Stimulated activated CD8-positive, alpha-beta memory T cell treated with anti-CD3 and anti-CD28 coated beads, Interleukin-12 subunit alpha, Interleukin-12 subunit beta, amount 100 ng/mL, for 24 hours (primary cell): ENCODE results near the gene RAI14.
"Not testable (repeated sequence)": the region's sequence is repeated elsewhere in the genome, so short reads cannot be mapped to it uniquely, and the experiment has no call there.

Experiments used
- DNase-seq: peaks from one replicate; pipeline ENCODE4 v3.0.0-alpha.2; 2020; ENCODE audit errors: extremely low read depth

Gene RAI14

DNA sequence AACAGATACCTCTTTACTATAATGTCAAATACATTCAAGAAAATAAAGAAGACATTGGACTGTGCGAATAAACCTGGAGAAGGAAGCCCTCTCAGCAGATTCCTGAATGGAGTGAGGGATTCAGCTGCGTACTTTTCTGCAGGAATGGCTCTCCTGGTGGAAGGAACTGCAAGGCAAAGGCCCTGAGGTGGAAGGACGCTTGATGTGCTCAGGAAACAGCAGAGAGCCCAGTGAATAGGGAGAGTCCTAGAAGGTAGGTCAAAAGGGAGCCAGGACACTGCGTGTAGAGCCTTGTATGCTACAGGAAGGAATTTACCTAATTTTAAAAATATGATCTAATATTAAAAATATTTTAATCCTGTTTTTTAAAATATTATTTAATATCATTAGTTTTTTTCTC, 114.4 kb downstream of the RAI14 start:
- no peak for DNase-seq

DNA sequence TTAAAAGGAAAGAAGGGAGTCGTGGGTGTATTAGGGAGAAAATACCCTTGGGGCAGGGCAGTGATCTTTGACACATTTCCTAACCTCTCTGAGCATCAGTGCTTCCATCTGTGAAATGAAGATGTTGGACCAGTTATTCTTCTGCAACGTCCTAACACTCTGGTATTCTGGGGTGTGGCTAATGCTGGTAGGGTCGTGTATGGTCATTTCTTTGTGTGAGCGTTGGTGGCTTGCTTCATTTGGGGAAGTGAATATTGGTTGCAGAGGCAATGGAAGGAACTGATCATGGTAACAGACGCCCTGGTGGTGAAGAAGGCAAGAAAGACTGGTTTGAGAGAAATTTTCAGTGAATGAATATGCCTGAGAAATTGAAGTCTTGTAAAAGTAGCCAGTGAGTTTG, 114.9 kb downstream of the RAI14 start:
- DNase-seq = no peak

DNA sequence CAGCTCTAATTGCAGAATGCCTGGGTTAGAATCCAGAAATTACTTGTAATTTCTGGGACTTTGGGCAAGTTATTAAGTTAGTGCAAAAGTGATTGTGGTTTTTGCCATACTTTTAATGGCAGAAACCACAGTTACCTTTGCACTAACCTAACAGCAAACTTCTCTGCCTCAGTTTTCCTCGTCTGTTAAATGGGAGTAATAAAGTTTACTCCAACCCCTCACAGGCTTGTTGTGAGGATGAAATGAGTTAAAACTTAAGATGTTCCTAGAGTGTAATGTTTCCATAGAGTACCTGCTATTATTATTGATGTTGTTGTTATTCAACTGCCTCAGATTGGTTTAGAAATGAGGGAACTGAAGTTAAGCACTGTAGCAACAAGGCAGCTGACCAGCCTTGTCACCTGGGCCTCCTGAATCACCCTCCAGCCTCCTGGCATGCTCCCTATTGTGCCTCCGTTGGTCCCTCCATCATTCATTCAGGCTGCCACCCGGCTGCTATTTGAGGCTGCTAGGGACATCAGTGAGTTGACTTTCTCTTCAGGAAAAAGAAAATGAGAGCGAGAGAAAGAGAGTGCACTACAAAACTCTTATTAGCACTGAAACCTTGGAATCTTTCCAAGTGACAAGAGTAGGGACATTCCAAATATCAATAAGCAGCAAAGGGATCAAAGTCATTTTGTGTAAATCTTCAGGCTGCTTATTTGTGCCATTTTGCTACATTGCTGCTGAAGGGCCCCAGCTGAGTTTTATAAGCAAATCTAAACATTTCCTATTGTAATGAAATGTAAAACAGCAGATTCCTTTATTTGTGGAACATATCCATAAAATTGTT, 116.4 kb downstream of the RAI14 start:
- DNase-seq = no peak

DNA sequence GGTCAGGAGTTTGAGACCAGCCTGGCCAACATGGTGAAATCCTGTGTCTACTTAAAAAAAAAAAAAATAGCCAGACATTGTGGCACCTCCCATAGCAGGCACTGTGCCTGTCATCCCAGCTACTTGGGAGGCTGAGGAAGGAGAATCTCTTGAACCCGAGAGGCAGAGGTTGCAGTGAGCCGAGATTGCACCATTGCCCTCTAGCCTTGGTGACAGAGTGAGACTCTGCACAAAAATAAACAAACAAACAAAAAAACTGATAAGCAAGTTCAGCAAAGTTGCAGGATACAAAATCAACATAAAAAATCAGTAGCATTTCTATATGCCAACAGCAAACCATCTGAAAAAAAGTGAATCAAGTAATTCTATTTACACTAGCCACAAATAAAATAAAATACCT, 118.0 kb downstream of the RAI14 start:
- DNase-seq = no peak

DNA sequence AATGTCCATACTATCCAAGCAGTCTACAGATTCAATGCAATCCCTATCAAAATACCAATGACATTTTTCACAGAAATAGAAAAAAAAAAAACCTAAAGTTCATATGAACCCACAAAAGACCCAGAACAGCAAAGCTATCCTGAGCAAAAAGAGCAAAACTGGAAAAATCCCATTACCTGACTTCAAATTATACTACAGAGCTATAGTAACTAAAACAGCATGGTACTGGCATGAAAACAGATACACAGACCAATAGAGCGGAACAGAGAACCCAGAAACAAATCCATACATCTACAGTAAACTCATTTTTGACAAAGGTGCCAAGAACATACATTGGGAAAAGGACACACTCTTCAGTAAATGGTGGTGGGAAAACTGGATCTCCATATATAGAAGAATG, 118.5 kb downstream of the RAI14 start:
- not testable (repeated sequence) for DNase-seq

DNA sequence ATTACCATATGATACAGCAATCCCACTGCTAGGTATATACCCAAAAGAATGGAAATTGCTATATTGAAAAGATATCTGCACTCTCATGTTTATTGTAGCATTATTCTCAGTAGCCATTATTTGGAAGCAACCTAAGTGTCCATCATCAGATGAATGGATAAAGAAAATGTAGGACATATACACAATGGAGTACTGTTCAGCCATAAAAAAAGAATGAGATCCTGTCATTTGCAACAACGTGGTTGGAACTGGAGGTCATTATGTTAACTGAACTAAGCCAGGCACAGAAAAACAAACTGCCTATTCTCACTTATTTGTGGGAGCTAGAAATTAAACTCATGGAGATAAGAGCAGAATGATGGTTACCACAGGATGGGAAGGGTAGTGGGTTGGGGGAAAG, 119.8 kb downstream of the RAI14 start:
- DNase-seq = no peak

DNA sequence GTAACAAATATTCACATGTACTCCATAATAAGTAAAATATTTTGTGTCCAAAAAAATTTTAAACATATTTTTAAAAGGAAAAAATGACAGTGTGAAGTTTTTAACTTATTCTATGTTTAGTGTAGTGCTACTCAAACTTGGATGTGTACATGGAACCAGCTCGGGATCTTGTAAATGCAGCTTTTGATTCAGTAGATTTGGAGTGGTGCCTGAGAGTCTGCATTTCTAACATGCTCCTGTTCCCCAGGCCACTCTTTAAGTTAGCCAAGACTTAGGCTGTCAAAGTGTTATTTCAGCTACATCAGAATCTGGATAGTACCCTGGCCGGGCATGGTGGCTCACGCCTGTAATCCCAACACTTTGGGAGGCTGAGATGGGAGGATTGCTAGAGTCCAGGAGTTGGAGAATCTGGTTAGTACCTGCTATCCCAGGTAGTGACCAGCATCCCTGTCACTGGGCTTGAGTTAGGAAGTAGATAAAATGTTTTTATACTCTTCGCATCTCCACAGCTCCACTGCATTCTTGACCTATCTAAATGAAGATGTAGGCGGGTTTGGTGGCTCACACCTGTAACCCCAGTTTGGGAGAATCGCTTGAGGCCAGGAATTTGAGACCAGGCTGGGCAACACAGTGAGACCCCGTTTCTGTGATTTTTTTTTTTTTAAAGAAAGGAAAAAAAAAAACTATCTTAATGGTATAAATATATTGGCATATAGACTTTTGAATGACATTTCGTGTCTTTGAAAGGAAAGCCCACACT, 122.1 kb downstream of the RAI14 start:
- DNase-seq = no peak

DNA sequence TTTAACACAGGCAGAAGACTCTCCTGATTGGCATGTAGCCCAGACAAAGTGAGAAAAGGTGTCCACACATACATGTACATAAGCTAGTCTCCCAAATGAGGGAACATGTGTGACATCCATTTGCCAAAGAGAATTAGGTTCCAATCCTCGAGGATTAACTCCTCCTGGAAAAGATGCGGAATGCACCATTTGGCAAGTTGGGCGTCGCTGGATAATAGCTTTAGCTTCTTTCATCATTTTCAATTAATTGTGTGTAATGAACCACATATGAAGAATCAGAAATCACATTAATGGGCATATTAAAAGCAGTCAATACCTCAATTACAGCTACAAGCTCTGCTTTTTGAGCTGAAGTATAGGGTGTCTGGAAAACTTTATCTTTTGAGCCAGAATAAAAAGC, 127.8 kb downstream of the RAI14 start:
- not testable (repeated sequence) for DNase-seq

DNA sequence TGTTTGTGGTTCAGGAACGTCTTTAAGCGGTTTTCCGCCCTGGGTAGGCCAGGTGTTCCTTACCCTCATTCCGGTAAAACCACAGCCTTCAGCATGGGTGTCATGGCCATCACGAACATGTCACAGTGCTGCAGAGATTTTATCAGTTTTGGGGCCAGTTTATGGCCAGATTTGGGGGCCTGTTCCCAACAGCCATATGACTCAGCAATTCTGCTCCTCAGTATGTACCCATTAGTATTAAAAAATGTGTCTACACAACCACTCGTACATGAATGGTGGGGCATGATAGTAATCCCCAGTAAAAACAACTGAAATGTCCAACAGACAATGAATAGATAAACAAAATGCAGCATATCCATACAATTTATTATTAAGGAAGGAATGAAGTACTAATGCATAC, 130.9 kb downstream of the RAI14 start:
- DNase-seq = no peak

DNA sequence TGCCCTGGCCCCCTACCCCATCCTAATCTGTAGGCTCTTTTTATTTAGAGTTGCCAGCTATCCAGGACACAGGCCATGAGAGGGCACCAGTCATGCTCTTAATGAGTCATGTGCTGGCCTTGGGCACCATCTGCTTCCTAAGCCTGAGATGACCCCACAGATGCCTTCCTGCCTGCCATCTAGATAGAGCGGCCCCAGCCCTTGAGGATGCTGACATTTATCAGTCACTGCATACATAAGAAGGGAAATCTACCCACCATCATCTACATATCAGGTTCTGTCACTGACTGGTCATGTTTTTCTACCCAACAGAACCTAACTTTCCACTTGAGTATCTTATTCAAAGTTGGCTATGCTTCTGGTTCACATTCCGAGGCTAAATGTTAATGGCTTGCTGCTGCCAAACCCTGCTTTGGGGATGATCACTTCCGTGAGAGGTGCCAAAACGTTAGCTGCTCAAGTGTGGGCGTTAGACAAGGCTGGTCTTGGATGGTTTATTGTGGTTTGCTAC, 132.9 kb downstream of the RAI14 start:
- DNase-seq = no peak

DNA sequence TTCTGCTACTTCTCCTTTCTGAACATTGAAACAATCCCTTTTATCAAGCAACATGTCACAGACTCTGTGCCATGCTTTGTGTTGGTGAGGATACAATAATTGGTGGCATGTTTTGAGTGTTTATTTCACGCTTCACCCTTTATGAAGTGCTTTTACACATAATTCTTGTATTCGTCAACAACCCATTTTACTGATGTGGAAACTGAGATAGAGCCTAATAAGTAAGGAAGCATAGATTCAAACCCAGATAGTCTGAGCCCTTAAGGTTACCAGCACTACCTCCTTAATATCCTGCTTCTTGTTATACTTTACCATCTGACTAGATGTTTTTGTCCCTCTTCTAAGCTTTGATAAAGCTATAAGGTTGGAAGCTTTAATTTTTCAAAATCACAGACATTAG, 133.5 kb downstream of the RAI14 start:
- no peak for DNase-seq

DNA sequence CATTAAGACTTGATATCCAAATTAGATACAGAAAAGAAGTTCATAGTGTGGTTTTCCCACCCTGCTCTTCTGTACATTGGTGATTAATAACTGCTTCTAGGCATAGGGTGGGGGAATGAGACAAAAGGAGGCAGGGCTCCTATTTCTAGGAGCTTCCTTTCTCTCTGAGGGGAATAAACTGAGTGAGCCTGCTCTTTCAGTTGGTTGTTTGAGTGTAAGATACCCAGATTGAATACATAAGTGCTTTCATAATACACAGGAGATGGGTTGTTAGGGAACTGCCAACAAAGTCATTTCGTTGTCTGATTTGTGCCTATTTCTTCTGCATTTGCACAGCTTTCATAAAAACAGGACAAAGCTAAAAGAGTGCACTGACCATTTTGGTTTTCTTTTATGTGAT, 133.9 kb downstream of the RAI14 start:
- no peak for DNase-seq

DNA sequence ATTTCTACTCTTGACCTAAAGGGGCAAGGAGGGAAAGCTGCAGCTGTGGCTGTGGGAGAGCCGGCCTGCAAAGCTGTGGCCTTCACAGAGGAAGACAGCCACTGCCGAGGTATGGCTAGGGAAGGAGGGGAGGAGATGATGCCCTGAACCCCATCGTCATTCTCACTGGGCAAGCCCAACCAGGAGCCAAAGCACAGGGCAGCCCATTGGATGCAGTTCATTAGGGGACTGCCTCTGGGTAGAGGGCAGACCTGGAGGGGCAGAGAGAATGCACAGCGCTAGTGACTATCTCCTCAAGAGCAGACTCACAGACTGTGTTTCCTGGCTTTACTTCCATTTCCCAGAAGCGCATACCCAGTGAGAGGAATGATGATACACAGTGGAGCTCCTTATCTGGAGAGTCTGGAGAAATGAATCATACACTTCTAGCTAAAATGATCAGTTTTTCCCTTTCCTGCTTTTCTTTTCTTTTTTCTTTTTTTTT, 135.7 kb downstream of the RAI14 start:
- DNase-seq = no peak

DNA sequence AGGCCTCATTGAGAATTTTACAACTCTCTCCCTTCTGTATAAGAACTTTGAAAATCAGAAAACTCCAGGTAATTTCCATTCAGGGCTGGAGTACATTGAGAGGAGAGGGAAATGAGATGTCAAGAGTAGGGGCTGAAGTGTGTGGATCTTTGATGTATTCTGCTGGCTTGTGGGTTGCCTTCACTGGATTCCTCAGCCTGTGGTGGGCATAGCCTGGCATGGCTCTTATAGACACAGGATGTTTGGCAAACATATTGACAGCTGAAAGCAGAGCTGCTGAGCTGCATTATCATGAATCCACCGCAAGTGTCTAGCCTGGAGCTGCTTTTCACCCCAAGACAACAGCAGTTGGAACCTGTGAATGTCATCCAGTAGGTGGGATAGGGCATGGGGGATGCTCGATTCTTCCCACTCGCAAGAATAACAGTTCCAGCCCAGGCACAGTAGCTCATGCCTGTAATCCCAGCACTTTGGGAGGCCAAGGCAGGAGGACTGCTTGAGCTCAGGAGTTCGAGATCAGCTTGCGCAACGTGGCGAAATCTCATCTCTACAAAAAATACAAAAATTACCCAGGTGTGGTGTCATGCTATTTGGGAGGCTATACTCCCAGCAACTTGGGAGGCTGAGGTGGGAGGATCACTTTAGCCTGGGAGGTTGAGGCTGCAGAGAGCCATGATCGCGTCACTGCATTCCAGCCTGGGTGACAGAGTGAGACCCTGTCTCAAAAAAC, 146.9 kb downstream of the RAI14 start:
- DNase-seq = no peak

DNA sequence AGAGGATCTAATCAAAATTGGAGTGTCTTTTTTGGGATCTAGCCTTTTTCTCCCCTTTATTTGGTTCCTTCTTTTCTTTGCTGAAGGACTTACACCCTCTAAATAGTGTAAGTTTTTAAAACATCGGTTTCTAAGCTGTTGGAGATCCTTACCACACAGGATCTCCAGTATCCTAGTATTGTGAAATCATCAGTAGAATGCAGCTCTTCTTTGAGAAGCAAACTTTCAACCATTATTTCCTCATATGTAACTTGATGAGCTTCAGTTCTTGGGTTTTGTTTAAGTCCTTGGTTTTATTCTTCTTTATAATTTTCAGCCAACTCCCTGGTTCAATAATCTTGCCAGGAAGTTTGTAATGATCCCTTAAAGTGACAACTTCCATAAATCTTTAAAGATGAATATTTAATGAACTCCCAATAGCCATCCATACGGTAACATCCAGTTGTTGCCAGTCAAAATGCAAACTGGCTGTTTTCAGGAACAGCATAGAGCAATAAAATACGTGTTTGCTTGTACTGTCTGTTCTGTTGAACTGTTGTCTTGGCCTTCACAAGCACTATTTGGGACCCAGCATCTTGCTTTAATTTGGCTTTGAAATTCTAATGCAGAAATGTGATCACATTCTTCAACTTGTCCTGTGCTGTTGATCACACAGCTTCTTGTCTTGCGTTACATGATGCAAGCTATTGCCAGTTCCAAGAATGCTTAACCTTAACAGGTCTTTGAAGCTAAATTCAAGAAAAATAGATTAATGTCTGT, 148.0 kb downstream of the RAI14 start:
- DNase-seq = no peak

DNA sequence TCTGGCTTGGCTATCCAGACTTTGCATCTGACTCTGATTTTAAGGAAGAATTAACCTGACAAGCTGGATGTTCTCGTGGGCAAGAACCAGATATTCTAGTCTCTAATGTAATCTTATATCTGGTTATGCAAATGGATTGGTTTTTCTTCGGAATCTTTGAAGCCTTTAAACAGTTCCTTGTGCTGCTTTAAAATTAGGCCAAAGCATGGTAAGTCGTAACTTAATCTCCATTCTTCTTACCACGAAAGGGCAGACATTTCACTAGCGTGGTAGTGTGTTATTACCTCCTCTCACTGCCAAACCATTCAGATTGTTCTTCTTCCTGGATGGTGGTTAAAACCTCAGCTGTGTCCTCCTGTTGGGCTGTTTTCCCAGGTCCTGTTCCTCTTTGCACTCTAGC, 148.8 kb downstream of the RAI14 start:
- DNase-seq = no peak

DNA sequence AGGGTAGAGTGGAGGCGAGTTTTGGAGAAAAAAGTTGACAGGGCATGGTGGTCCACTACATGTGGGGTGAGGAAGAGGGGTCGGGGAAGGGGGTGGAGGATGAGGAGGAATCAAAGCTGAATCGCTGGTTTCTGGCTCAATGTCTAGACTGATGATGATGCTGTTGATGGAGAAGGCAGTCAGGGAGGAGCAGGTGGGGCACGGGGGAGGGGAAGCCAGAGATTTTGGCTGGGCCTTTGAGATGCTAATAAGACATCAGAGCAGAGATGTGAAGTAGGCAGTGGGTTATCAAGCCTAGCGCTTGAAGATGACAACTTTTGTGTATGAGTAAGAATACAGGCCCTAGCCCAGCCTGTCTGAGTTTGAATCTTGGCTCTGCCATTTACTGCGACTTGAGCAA, 150.4 kb downstream of the RAI14 start:
- no peak for DNase-seq

DNA sequence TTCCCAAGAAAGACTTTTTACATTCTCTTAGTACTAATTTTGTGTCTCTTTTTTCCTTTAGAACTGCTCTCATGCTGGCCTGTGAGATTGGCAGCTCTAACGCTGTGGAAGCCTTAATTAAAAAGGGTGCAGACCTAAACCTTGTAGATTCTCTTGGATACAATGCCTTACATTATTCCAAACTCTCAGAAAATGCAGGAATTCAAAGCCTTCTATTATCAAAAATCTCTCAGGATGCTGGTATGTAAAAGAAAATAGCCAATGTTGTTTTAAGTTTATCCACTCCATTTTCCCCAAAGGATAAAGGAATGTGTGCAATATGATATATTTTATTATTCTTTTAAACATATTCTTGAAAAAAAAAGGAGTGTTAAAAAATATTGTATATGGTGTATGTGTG, 155.6 kb downstream of the RAI14 start:
- no peak for DNase-seq

DNA sequence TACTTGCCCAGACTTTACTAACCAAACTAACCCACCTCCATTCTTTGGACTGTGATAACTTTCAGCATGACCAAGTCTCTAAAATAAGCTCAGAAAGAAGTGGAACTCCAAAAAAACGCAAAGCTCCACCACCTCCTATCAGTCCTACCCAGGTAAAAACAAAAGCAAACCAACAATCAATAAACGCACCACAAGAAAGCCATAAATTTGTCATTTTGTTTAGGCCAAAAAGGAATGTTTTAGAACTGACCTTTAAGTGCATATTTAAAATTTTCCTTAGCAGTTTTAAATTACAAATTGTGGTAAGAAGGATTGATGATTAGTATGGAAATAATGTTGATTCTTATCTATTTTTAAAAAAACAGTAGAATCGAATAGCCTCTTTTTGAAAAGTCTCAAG, 157.4 kb downstream of the RAI14 start:
- no peak for DNase-seq

DNA sequence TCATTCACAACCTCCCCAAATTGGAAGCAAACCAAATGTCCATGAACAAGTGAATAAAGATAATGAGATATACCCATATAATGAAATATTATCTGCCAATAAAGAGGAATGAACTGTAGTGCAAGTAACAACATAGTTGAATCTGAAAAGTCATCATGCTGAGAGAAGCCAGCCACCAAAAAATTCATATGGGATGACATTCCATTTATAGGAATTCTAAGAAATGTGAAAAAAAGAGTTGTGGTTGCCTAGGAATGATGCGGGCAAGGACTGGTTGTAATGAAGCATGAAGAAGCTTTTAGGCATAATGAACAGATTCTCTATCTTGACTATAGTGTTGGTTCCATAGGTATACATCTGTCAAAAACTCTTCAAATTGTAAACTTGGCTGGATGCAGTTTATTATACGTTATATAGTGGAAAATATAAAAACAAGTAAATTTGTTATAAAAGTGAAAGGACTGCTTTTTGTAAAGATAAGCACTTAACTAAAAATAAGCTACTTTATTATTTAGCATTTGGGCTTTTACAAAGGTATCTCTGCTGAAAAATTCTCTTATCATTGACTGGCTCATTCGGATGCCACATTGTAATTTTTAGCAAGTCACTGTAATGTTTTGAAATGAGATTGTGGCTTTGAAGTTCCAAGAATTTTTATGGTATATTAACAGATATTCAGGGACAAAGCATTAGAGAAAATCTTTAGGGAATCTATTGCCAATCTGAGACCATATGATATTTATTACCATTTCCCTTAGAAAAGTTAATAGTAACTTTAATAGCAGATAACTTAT, 161.6 kb downstream of the RAI14 start:
- DNase-seq = no peak

DNA sequence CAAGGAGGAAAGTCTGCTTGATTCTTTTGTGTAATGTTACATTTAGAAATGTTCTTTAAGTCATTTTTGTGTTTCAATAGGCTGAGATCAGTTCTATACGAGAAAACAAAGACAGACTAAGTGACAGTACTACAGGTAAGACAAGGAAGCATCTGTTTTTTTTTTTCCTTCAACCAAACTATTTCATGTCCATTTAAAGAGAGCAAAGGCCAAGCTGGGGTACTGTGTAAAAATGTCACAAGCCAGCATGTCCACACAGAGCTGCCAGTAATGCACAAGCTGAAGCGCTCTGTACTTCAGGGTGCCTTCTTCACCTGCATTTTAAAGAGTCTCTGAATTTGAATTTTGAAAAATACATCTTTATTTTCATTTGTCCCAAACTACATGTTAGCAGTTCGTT, 162.6 kb downstream of the RAI14 start:
- DNase-seq = no peak
